ENCODE results near the gene DEXI.

The DEXI gene

DNA sequence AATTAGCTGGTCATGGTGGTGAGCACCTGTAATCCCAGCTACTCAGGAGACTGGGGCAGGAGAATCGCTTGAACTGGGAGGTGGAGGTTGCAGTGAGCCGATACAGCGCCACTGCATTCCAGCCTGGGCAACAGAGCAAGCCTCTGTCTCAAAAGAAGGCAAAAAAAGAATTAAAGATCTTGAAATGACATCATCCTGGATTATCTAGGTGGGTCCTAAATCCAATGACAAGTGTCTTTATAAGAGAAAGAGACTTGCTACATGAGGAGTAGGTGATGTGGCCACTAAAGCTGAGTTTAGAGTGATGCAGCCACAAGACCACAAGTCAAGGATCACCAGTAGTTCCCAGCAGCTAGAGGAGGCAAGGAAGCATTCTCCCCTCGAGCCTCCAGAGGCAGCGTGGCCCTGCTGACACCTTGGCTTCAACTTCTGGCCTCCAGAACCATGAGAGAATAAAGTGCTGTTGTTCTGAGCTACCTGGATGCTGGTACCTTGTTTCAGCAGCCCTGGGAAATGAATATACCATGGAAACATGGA lies 49.4 kb downstream of the DEXI start:
- DNase-seq (ENCODE audit: low read depth), result no peak

DNA sequence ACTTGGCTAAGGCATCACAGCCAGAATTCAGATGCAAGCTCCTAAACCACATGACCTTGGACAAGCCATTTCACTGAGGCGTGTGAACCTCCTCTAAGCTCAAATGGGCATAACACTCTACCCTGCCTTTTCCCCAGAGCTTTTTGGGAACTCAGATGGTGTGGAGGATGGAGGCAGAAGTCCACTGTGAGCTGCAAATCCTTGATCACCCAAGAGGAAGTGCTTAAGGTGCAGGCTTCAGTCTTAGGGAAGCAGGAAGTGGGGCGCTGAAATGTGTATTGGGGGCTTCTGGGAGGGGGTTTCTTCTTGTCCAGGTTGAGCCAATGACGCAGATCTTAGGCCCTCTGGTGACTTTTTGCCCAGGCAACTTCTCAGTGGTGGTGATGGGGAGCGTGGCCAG lies 52.4 kb downstream of the DEXI start:
- no peak for DNase-seq (ENCODE audit: low read depth)

DNA sequence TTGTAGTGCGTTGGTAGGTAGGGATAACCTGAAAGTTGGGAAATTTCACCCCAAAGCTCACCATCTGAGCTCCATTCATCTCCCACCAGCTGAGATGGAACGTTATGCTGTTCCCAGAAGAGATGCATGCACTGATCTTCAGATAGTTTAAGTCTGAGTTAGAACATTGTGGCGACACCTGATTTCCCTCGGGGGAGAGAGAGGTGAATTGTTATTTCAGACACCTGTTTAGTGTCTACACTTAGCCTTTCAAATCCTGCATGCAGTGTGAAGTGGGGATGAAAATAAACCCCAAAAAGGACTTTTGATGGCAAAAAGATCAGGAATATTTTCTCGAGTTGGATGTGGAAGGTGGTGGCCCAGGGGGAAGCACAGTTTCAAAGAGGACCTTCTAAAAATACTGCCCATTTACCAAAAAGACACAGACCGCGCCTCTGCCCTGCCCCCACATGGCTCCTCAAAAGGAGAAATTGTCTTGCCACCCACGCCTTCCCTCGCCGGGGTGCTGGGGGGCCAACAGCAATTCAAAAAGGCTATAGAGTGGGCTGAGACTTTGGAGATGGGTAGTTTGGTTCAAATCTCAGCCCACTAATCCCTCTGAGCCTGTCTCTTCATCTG lies 53.8 kb downstream of the DEXI start:
- DNase-seq (ENCODE audit: low read depth), result no peak

DNA sequence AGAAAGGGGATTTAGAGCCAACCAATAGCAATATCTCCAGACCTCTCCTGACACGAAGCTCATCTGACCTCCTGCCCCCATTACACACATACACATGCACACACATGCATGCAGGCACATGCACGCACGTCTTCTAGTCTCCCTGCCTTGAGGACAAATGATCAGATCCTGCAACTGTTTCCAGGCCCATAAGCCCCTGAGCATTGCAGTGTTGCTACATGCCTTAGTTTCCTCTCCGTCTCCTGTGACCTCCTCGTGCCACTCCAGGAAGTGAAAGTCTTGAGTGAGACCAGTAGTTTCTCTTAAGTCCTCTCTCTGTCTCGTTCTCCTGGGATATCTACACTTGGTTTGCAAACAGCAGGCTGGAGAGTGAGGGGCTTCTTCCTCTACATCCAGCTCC lies 57.0 kb downstream of the DEXI start:
- no peak for DNase-seq (ENCODE audit: low read depth)

DNA sequence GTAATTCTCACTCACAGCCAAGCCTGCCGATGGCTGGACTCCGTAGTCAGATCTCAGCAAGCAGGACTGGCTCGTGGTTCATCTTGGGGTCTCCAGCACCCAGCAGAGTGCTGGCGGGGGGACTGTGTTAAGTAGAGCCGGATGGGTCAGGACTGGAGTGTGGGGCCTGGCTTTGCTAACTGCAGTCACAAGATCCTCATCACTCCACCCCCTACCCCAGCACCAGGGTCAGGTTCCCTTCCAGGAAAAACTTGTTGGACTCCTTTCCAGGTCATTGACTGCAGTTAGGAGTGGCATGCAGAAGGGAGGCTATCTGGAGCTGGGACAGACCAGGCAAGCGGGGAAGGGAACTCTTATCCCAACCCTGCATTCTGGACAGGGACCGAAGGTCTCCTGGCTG lies 59.3 kb downstream of the DEXI start:
- DNase-seq (ENCODE audit: low read depth), result no peak

DNA sequence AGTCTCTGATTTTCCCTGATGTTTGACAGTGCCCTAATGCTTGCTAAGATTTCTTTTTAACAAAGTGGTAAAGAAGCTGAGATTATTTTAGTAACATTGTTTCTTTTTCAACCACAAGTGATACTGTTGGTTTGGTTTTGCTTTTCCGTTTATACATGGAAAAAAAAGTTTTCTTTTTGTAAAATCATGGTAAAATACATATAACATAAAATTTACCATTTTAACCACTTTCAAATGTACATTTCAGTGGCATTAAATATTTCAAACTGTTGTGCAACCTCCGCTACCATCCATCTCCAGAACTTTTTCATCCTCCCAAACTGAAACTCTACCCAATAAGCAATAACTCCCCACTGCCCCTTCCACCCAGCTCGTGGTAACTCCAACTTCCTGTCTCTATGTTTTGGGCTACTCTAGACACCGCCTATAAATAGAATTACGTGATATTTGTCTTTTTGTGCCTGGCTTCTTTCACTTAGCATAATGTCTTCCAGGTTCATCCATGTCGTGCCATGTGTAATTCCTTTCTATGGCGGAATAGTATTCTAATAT lies 60.7 kb downstream of the DEXI start:
- no peak for DNase-seq (ENCODE audit: low read depth)

DNA sequence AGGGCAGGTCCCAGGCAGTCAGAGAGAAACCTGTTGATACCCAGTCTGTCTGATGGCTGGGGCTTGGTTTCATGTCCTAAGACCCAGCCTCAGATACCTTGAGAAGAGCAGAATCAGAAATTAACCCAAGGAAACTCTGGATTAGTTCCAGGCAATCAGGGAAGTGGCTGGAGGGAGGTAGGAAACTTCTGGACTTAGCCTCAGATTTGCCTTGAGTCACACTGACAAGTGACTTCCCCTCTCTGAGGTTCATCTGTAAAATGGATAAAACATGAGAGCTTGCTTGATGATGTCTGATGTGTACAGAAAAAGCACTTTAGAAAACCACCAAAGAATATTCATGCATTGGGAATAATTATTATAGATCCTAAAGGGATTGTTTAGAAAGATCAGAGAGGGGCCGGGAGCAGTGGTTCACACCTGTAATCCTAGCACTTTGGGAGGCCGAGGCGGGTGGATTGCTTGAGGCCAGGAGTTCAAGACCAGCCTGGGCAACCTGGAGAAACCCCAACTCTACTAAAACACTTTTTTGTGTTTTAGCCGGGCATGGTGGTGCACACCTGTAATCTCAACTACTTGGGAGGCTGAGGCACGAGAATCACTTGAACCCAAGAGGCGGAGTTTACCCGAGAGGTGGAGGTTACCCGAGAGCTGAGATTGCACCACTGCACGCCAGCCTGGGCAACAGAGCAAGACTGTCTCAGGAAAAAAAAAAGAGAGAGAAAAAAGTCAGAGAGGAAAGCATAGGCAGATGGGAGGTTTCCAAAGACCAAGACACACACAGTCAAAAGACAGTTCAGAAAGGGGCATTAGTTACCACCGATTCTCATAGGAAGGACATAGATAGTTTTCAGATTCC lies 61.4 kb downstream of the DEXI start:
- DNase-seq (ENCODE audit: low read depth), result no peak

DNA sequence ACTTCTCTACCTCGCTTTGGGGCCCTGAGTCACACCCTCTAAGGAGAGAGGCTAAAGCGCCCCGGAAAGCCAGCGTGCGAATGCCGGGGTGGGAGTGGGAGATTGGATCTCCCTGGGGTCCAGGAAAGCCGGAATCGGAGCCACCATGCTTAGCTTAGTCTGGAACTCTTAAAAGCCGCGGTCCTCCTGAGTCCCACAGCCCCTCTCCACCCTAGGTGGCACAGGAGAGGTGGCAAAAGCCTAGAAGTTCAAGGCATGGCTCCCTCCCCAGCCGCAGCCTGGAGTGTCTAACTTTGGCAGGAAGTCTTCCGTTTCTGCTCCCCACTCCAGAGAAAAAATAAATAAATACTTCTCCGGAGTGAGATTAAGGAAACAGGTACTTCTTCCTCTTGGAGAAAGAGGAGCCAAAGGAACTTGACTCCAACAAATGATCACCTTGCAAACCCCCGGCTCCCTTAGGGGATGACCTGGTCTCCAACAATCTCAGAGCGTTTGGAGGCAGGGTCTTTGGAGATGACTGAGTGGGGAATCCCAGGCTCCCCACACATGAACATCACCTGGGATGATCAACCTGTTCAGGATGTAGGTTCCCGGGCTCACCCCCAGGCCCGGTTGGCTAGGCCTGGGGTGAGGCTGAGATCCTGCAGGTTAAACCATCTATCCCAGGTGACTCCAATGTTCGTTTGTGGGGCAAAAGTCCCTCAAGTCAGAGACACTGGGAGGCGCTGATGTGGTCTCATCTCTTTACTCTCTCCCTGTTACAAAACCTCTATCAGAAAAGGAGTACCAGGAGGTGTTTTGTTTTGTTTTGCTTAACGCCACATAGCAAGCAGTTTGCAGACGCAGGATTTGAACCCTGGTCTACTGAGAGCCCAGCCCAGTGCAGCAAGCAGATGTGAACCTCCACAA lies 62.3 kb downstream of the DEXI start:
- no peak for DNase-seq (ENCODE audit: low read depth)
